NOMO-1 treated with DMSO at 0.1 percent for 48 hours (cell line): ENCODE data around the gene ZFPM1.

ENCODE experiments used
- DNase-seq: peaks from one replicate; lab custom pipeline; 2025; ENCODE audit not compliant: unreplicated experiment; lab: John Stamatoyannopoulos, UW

The ZFPM1 gene

DNA sequence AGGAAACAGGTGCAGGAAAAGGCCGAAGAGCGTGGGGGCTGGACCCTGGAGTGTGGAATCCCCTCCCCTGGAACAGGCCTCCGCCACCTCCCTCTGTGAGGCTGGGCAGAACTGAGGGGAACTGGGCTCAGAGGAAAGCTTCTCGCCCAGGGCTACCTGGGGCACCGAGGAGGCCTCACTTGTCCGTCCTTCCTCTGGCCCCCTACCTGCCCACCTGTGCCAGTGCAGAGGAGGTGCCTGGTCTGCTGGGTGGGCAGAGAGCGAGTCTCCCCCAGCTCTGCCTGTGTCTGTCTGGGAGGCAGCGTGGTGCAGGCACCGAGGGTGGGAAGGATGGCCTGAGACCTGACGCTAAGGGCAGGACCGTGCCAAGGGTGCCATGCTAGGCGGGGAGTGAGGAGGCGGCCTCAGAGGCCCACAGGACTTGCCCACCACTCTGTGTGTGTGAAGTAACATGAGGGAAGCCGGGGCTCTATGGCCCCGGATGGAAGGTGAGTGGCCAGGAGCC, 42.2 kb downstream of the ZFPM1 start:
- no peak for DNase-seq

DNA sequence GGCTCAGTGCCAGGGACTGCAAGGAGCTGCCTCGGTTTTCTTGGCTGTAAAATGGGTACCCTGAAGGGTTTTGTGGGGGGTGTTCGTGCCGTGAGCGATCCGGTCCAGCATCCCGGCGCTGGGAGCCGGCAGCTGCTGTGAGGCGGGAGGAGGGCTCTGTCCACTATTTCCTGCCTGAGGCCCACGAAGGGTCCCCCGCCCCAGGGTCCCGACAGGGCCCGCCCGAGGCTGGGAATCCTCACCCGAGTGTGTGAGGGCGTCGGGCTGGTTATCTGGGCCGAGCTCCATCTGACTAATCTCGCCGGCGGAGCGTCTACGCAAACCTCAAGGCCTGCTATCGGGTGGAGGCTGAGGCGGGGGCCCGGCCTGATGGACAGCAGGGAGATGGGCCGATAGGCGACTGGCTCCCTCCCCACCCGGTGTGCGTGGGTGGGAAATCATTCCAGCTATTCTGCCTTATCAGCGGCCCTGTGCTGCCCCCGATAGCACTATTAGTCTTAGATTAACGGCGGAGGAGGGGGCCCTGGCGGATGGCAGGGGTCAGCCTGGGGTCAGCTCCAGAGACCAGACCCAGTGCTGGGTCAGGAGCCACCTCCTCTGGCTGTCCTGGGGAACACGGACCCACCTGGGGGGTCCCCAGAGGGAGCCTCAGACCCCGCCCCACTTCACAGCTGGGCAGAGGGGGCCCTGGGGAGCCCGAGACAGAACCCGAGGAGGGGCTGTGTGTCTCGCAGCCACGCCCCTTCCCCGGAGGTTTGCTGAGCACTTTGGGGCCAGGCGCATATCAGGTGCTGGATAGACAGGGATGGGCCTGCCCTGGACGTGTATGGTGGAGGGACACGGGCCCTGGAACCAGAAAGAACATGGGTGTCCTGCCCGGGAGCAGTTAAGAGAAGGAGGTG, 44.7 kb downstream of the ZFPM1 start:
- DNase-seq = no peak

GRCh38 chr16:88498576-88499208, 45.6 kb downstream of the ZFPM1 start:
- no peak for DNase-seq

DNA sequence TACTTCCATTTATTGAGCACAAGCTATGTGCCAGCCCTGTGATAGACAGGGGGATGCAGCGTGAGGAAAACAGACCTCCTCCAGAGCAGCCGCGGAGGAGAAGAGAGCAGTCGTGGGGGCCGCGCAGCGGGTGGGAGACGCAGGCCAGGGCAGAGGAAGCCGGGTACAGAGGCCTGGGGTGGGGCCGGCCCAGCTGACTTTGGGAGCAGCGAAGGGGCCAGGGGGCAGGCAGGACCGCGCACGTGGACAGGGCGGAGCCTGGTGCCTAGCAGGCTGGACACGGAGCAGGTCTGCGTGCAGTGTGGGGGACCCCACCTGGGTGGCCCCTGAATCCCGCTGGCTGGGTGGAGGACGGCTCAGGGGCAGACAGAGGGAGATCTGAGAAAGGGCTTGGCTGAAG, 46.2 kb downstream of the ZFPM1 start:
- DNase-seq = no peak

DNA sequence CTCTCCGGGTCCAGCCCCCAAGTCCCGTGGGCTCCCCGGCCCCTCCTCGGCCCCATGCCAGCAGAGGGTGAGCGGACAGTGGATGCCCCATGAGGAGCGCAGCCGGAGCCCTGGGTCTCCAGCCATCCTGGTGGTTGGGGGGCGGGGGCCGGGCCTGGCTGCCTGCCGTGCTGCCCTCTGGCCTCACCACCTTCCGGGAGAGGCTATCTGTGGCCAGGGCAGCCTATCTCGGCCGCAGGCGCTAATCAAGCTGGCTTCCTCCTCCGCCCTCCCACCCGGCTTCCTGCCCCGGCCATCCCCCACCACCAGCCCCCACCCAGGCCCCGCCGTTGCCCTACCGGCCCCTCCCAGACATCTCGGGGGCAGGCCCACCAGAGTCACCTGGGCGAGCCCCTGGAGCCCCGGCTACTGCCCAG, 46.8 kb downstream of the ZFPM1 start:
- no peak for DNase-seq

GRCh38 chr16:88500255-88500661, 47.2 kb downstream of the ZFPM1 start:
- no peak for DNase-seq

DNA sequence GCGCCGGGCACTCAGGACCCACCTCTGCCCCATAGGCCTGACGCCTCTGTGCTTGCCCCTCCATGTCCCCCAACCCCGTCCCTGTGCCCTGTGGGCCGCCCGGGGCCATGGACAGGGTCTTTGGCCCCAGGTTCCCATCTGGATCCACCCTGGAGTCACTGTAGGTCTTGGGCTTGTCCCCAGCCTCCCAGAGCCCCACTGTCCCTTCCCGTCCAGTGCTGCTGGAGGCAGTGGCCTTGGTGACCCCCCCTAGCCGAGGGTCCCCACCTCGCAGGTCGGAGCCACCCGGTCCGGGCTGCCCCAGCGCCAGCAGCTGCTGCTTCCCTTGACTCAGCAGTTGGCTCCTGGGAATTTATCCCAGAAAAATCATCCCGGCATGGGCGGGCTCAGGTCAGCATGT, 49.3 kb downstream of the ZFPM1 start:
- DNase-seq = no peak

GRCh38 chr16:88502776-88503280, 49.7 kb downstream of the ZFPM1 start:
- no peak for DNase-seq

DNA sequence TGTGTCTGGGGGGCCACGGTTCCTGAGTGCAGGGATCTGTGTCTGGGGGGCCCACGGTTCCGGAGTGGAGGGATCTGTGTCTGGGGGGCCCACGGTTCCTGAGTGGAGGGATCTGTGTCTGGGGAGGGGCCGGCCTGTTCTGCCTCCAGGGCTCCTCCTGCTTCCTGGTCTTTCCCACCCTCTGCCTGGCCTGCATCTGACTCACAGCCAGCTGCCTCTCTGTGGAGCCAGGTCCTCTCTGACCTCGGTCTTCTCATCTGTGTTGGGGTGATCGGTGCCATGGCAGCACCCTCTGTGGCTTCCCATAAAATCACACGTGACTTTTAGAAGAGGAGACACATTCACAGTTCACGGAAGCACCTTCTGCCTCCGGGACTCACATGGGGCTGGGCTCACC, 50.3 kb downstream of the ZFPM1 start:
- no peak for DNase-seq

GRCh38 chr16:88503771-88504488, 50.9 kb downstream of the ZFPM1 start:
- no peak for DNase-seq

DNA sequence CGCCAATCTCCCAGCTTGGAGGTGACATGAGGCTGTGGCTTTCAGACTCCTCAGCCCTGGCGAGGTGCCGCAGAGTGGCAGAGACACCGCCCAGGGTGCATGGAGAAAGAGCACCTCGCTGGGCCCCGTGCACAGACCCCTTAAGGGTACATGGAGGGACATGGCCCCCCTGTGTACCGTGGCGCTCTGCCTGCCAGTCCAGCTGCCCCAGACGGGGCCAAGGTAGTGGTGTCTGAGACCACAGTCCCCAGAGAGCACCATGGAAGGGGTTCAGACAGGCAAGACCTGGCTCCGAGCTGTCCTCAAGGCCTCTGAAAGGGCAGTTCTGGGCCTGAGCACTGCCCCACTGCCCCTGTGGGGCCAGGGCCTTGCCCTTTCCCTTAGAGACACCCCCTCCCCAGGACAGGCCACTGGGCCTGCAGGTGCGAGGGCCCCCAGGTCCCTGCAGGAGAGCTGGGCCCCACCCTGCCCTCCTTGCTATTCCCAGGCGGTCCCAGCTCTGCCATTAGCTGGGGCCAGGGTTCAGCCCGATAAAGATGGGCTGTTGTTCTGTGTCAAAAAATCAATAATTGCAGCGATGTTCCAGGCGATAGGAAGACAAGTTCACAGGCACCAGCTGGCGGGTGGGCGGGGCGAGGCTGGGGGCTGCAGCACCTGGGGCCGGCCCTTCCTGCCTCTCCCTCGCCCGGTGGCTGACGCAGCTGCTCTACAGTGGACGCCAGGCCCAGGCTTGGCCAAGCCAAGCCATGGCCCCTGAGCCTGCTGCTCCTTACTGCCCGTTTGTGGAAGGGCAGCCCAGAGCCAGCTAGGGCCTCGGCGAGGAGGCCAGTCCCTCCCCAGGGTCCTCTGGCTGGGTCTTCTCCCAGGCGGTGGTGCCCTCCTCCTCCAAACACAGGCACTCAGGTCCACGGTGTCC, 51.7 kb downstream of the ZFPM1 start:
- DNase-seq = no peak

DNA sequence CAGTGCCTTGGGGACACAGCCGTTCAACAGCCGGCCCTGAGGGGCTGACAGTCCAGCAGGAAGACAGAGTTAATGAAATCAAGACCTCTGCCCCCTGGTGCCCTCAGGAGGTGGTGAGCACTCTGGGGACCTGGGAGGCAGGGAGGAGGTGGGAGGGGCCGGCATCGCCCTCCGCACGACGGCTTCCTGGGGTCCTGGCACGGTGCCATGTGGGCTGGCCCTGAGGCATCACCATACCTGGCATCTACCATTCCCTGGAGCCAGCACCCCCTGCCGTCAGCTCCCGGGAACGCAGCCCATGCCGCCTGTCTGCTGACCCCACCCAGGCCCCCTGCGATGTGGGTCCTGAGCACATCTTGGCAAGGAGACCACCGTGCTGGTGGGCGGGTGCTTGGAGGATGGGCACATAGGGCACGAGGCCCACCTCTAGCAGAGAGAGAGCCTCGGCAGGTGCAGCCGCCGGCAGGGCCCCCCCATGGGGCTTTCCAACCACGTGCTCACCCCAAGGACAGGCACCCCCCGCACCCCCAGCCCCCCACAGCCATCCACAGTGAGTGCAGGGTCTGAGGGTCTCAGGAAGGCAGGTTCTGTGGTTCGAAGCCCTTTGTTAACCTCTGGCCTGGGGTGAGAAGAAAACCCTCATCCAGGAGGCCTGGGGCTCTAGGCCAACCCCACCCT, 52.5 kb downstream of the ZFPM1 start:
- DNase-seq = peak; percentile 15

DNA sequence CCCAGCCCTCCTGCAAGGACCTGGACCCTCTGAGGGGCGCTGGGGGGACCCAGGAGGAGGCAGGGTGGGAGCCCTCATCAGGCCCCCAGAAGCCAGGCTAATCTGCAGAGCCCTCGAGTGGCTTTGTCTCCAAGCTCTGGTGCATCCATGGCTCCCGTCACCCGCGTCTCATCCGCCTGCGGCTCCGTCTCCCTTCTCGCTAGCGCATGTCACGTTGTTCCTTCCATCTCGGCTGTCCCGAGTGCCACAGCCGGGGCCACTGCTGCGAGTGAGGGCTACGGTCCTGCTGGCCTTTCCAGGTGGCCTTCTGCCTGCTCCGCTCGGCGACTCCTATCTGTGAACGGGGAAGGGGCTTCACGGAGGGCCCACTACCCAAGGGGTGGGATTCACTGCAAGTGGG, 53.6 kb downstream of the ZFPM1 start:
- no peak for DNase-seq

DNA sequence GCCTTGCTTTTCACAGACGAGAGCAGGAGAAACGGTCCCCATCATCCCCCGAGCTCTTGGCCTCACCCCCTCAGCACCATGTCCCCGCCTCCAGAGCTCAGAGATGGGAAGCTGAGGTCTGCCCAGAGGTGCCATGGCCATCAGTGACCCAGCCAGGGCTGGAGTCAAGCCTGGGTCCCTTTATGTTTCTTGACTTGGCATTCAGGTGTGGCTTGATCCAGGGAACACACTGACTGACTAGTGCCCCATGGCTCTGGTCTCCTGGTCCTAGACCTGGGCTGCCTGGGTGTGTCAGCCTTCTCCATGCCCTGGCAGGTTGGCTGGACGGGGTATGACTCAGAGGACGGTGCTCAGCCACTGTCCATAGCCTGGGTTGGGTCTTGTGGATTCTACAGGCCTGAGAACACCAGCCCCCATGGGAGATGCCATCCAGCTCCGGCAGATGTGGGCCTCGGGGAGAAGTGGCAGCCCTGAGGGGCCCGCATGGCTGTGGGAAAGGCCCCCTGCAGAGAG, 54.2 kb downstream of the ZFPM1 start:
- DNase-seq = no peak

DNA sequence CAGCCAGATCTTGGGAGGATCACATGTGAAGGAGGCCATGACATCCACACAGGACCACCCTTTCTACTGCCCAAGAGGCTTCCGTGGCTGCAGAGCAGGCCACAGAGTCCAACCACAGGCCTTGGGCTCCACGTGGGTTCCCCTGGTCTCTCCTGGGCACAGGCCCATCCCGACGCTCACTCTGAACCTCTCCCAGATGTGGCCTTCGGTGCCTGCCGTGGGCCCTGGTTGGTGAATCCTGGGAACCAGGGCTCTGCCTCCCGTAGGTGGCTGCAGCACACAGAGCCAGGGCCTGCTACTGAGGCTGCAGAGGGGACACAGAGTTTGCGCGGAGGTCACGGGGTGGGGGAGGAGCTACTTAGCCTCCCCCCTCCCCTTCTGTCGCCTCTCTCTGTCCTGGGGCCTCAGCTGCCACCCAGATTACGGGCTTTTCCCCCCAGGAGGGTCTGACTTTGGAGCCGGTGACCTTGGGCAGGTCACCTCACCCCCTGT, 55.3 kb downstream of the ZFPM1 start:
- no peak for DNase-seq

DNA sequence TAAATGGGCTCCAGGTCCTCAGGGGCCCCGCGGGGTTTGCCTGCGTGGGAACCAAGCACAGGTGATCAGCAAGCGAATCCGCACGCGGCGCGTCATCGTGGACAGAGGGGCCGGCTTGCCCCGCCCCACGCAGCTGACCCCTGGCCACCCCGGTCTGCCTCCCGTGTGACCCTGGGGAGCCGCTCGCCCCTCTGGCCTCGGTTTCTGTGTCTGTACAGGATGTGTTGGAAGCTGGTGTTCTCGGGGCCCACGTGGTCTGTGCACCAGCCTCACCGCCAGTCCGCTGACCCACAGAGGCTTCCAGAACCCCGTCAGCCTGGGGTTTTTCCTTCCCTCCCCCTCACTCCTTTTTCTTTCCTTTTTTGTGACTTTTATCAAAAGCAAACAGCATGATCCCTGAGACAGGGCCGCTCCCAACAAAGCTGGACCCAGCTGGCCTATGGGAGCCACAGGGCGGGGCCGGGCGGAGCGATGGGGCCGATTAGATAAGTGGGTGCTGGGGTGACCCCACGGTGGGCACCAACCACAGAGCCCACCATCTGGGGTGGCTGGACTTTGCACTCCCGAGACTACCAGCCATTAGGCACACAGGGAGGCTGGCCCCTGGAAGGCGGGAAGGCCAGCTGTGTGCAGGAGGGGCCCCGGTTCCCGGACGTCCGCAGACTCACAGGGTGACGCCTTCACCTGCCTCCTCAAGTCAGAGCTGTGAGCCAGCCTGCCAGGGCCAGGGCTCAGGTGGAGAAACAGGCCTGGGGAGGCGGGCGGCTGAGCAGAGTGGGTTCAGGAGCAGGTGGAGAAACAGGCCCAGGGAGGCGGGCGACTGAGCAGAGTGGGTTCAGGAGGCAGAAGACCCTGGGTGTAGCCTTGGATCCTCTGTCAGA, 56.0 kb downstream of the ZFPM1 start:
- DNase-seq = no peak

DNA sequence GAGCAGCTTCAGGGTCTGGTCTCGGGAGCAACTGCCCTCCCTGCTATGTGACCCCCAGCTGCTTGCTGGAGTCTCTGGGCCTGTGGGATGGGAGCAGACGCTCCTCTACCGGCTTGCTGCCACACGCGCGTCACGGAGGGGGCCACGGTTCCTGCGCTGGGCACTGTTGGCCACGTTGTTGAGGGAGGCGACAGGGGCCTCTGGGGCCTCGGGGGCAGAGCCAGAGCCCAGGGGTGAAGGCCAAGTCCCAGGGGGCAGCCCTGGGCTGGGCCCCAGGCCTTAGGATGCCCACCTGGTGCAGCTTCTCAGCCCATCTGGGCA, 56.6 kb downstream of the ZFPM1 start:
- no peak for DNase-seq

- no peak for DNase-seq
These were observed 57.3 kb downstream of the ZFPM1 start for GRCh38 chr16:88510091-88510994.
